Thyroid gland (tissue), 4 donors: ENCODE measurements around the gene MRPL42.

Experiments
- CTCF ChIP-seq, 6 experiments: fragments of 200-600 bp in 3 of 6; fragments of 450-650 bp in 3 of 6; sonication (generic) in 3 of 6; IDR thresholded peaks; one replicate each; pipeline ENCODE4 v1.5.1; 2016 to 2019; ENCODE audit warnings: antibody characterized with exemption in 6 of 6, mild to moderate bottlenecking in 2 of 6, inconsistent platforms in 1 of 6, moderate library complexity in 1 of 6
- POLR2A ChIP-seq, 2 donors: fragments of 450-650 bp; IDR thresholded peaks; one replicate each; pipeline ENCODE4 v1.6.1; 2017; ENCODE audit warnings: antibody characterized with exemption in 2 of 2, mild to moderate bottlenecking in 2 of 2, moderate library complexity in 1 of 2

GRCh38 chr12:93466625-93467350 is 526 bp upstream of the MRPL42 start:
- TF ChIP-seq CTCF (IDR thresholded peaks at IDR 0.05) (no peak), POLR2A (IDR thresholded peaks at IDR 0.05) (no peak)
